CD4-positive, alpha-beta T cell treated with Interleukin-4 for 1 hour (primary cell): ENCODE results near the gene SLC6A18.

ENCODE experiments used
- DNase-seq, 2 donors: peaks; one replicate each; pipeline ENCODE4 v3.0.0-alpha.2; 2020 to 2022

Gene SLC6A18

DNA sequence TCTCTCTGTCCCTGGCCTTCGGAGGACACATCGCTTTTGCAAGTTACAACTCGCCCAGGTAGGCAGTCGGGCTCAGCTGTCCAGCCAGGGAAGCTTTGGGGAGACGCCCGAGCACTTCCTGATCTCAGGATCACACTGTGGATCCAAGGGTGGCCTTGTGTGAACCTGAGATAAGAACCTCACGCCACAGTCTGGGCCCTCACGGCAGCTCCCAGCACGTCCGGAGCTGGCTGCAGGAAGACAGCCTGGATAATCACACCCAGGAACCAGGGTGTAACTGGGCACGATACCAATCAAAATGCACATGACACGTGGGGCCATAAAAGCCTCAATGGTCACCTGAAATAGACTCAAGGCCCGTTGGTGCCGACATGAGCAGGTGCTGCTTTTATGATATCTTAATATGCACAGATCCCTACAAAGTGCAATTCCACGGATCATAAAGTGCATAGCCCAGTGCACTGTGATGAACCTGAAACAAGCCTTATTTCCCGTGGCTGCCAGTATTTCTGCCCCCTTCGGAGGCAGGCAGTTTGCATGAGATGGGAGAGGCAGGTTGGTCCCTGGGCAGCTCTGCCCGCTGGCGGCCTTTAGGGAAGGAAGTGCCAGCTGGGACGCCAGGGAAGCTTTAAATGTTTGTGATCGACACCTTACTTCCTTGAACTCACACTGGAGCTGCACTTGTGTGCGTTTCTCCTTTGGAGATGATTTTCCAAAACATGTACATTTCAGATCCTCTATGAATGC is 14.5 kb downstream of the SLC6A18 start:
- DNase-seq: no peak

DNA sequence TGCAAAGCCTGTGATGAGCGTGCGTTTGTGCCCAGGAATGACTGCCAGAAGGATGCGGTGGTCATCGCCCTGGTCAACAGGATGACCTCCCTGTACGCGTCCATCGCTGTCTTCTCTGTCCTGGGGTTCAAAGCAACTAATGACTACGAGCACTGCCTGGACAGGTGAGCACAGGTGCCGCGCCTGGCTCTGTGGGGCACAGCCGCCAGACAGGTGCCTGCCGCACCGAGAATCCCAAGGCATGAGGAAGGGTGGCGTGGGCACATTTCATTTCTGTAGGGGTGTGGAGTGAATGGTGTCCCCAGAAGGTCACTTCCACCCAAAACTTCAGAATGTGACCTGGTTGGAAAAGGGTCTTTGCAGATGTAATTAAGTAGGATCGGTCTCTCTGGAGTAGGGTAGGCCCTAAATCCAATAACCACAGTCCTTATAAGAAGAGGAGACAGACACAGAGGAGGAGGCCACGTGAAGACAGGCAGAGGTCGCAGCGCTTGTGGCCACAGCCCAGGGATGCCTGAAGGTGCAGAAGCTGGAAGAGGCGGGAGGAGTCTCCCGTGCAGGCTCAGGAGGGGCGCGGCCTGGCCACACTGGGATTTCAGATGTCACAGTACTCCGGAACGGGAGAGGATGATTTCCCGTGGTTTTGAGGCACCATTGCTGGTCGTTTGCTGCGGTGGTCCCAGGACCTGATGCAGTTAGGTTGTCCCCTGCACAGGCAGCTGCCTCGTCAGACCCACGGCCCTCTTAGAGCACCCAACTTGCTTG is 15.5 kb downstream of the SLC6A18 start:
- no peak for DNase-seq

DNA sequence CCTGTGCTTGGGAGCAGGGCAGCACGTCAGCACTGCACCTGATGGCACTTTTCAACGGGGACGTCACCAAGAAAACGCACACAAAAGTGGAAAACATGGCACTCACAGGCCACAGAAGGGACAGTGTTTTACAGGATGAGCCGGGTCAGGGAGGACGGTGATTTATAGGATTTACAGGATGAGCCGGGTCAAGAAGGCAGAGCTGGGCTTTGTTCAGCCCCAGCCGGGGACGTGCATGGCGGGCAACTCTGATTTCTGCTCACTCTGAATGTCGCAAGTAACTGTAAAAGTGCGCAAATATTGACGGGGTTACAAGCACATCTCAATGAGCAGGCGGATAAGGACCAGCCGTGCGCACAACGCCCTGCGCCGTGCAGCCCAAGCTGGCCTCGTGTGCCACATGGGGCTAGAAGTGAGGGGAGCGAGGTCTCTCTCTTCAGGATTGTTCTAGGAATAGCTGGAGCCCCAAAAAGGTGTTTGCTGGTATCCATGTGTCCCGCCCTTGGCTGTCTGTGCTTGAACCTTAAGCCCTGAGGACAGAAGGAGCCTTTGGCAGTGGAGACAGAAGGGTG is 16.4 kb downstream of the SLC6A18 start:
- DNase-seq: no peak

DNA sequence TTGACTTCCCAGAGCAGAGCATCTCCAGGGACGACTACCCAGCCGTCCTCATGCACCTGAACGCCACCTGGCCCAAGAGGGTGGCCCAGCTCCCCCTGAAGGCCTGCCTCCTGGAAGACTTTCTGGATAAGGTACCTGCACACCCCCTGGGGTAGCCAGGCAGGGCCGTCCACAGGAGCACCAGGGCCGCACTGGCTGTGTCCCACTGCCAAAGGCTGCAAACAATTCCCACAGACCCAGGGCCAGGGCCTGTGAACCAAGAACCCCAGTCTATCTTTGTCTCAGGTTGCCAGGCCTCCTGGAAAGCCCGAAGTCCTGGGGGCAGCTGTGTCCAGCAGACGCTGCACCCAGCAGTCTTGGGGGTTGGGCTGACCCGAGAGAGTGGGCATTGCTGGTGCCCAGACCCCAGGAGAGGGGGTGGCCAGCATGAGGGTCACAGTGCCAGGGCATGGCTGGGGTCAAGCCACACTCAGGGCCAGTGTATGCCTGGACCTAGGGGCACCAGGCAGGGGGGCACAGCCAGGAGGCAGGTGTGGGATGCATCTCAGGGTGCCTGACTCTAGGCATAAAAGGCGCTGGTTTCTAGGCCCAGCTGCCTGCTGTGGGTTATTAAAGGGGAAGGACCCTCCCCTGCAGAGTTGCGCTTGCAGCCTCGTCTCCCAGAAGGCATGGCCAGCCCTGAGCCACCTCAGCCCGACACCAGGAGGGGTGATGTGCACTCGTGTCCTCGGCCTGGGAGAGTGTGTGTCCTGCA is 17.7 kb downstream of the SLC6A18 start:
- DNase-seq: no peak

DNA sequence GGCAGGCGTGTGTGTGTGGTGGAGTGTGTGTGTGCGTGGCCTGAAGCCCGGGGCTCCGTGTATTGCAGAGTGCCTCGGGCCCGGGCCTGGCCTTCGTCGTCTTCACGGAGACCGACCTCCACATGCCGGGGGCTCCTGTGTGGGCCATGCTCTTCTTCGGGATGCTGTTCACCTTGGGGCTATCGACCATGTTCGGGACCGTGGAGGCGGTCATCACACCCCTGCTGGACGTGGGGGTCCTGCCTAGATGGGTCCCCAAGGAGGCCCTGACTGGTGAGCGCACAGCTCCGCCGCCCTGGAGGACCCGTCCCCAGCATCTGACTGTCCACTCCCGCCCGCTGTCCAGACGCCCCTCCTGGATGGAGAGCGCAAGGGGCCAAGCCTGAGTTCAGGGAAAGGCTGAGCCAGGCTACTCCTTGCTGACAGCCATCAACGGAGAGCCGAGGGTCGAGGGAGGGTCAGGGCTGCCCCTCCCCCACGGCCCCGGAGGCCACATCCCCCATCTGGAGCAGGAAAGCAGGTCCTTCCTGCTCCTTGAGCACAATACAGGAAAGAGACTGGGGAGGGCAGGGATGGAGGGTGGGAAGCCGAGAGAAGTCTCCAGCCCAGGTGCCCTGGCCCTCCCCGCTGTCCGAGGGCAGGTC is 18.4 kb downstream of the SLC6A18 start:
- no peak for DNase-seq

DNA sequence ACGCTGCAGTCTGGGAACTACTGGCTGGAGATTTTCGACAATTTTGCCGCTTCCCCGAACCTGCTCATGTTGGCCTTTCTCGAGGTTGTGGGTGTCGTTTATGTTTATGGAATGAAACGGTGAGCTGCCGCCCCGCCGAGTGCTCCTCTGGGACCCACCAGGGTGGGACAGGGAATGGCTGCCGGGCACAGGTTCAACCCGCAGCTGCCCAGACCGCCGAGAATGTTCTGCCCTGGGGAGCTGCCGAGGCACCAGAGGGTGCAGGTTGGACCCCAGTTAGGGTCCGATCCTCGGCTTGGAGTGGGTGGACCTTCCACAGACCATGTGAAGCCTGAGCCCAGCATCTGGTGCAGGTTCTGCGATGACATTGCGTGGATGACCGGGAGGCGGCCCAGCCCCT is 19.1 kb downstream of the SLC6A18 start:
- DNase-seq: no peak

DNA sequence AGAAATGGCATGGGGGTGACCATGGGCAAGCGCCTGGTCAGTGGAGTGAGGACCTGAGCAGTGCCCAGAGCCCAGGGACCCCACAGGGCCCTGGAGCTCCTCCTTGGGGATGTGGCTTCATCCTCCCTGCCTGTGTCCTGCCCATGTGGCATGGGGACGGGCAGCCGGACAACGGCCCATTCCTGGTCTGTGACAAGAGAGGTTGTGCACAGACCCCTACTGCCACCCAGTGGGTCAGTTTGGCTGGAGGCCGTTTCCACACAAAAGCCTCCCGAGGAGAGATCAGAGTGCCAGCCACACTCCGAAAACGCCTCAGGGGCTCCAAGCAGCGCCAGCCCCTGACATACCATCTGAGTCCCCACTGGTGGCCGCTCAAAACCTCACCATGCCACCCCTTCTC is 19.8 kb downstream of the SLC6A18 start:
- DNase-seq: no peak

DNA sequence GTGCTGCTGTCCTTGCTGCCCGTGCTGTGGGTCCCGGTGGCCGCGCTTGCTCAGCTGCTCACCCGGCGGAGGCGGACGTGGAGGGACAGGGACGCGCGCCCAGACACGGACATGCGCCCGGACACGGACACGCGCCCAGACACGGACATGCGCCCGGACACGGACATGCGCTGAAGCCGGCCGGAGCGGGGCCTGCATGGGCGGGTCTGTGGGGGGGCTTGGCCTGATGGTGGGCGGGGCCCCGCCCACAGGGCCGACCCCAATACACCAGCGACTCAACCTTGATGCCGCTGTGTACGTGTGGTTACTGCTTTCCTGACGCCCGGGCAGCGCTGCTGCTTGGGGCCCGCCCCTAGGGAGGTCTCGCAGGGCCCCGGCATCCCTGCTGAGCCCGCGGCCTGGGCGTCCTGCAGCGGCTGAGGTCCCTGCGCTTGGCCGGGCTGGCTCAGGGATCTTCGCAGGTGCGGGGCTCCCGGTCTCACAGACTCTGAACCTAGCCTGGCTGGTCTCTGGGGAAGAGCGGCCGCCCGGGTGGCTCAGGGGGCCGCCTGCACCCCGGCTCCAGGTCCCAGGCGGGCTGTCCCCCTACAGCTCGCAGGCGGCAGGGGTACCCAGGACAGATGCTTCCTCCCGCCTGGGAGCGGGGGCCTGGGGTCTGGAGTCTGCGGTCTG is 20.9 kb downstream of the SLC6A18 start:
- no peak for DNase-seq

DNA sequence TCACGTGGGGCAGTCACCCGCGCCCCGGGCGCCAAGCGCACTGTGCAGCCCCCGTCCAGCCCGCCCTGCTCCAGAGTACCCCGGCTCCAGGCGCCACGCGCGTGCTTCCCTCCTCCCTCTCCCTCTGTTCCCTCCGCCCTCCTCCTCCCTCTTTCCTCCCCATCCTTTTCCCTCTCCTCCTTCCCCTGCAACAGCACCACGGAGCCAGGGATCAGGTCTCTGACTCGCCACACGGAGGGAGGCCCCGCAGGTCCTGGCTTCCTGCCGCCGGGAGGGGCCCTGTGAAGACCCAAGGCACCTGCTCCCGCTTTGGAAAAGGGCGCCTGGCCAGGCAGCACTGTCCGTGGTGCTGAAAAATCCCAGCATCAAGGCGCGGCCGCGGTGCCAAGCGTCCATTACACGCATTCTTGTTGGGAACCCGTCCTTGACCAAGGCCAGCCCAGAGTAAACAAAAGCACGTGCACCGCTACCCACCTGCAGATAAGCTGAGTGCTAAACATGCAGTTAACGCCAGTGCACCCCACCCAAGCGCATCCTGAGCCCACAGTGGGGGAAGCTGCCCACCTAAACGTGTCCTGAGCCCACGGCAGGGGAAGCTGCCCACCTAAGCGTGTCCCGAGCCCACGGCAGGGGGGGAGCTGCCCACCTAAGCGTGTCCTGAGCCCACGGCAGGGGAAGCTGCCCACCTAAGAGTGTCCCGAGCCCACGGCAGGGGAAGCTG is 21.7 kb downstream of the SLC6A18 start:
- no peak for DNase-seq

DNA sequence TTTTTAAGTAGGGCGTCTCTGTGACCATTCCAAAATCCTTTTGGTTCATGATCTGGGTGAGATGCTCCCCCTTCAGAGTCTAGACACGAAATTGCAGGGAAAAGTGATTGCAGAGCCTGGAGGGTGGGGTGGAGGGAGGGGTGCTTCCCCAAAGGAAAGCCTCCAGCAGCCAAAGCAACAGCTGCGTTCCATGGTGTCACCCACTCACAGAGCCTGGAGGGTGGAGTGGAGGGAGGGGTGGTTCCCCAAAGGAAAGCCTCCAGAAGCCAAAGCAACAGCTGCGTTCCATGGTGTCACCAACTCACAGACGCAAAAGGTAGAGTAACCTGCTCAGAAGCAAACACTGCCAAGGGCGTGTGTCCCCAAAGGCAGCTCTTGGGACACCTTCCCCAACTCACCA is 22.6 kb downstream of the SLC6A18 start:
- no peak for DNase-seq

DNA sequence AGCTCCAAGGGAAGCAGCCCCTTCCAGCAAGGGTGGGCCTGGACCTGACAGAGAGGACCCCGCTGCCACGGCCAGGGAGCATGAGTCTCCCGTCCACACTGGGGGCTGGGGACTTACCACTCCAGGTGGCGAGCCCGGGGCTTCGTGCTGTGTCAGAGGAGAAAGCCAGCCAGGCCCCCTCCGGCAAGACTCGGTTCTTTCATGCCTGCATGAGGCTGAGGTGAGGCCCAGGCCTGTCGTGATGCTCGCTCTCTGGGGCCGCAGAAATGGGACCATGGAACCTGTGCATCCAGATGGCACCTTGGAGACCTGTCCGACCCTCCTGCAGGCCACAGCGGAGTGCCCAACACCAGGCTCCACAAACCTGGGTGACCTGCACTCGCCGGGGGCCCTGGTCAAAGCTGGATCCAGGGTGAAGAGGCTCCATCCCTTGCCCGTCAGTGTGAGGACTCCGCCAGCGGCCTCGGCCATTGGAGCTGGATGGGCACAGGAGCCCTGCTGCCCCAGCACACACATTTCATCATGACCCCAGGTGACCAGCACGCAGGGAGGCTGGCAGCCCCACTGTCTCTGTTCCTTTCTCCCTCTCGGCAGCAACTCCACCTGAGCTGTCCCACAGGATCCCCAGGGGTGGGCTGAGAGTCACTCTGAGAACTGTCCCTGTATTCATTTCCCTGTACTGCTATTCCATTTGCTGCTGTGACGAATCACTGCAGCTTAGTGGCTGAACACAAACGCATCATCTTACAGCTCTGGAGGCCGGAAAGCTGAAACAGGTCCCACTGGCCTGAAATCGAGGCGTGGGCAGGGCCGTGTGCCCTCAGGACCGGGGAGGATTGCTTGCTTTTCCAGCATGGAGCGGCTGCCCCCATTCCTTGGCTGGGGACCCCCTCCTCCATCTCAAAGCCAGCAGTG is 24.4 kb downstream of the SLC6A18 start:
- DNase-seq: no peak

DNA sequence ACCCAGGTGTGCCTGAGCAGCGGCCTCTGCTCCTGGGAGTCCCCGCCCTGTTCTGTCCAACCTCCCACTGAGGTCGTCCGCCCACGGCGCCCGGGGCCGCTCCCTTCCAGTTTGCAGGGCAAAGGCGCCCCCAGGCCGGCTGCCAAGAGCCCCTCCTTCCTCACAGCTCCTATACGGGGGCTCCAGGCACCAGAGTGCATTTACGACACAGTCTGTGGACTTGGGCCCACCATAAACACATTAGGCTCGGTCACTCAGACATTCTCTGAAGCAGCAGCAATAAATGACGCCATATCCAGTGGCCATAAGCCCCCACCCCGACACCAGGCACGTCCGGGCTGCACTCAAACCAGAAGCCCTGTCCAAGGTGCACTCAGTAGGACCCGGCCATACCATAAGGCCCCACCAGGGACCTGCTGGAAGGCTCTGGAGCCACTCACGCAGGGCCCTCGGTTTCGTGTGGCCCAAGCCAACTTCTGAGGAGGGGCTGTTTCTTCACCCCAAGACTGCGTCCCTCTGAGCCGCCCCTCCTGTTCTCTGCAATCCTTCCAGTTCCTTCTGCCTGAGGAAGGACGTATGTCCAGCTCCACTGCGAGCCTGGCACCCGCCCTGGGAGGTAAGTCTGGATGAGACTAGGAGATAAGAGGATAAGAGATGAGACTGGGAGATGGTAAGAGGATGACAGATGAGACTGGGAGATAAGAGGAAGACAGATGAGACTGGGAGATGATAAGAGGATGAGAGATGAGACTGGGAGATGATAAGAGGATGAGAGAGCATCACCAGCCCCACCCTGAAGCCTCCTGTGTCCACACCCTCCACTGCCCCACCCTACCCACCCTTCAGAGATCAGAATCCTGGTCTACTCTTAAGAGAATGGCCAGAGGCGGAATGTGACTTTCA is 26.7 kb downstream of the SLC6A18 start:
- no peak for DNase-seq

DNA sequence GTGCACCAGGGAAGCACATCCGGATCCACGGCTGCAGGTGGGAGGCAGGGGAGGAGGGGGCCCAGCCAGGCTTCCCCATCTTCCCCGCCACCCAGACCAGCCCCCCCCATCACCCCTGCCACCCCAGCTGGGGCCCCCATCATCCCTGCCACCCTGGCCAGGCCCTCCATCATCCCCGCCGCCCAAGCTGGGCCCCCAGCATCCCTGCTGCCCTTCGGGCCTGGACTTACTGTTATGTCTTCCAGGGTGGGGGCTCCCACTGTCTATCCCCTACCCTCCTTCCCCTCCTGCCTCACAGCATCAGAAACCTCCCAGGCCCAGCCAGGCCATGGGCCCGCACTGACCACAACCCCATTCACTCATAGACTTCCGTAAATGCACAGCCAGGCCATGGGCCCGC is 27.5 kb downstream of the SLC6A18 start:
- no peak for DNase-seq

DNA sequence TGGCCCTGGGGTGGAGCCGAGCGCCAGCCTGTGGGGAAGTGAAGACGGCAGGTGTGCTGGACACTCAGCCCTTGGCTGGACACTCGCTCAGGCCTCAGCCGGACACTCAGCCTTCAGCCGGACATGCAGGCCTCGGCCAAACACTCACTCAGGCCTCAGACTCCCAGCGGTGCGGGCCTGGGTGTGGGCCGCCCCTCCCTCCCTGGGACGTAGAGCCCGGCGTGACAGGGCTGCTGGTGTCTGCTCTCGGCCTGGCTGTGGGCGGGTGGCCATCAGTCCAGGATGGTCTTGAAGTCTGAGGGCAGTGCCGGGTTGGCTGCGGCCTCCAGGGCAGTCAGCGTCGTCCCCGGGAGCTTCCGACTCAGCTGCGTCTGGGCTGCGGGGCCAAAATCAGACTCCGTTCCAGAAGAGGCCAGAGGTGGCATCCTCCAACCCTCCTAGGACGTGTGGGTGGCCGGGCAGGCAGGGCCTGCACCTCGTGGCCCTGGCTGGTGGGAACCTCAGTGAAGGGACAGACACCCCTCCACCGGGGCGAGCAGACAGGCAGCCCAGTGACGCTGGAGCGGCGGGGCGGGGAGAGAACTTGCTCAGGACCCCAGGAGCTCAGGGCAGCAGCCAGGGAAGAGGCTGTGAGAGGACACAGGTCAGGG is 28.4 kb downstream of the SLC6A18 start:
- DNase-seq: no peak

DNA sequence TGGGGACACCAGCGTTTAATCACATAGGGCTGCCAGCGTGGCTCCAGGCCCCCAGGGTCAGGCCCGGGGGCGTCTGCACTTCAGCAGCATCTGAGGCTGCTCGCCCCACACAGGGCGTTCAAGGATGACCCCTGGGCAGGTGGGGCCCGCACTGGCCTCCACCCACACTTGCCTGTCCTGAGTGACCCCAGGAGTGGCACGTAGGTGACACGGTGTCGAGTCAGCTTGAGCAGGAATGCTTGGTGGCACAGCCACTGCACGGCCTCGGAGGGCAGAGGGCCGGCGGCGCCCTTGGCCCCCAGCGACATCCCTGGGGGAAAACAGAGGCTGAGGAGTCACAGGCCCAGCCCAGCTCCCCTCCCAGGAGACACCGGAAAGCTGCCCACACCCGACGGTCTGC is 29.0 kb downstream of the SLC6A18 start:
- no peak for DNase-seq

DNA sequence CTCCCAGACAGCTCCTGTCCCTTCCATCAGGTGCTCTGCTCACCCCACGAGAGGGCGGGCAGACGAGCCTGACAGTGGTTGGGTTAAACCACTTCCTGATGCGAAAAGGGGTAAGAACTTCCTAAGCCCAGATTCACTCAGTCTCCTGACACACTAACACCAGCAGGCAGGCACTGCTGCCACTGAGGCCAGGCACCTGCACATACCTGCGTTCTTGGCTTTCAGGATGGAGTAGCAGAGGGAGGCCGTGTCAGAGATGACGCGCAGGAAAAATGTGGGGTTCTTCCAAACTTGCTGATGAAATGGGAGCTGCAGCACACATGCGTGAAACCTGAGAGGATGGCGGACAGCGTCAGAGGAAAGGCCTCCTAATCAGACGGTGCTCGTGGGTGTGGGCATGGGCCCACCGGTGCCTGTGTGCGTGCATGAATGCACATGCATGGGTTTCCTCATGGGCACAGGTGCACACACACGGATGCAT is 29.9 kb downstream of the SLC6A18 start:
- peak; percentile 45 to 63 for DNase-seq

DNA sequence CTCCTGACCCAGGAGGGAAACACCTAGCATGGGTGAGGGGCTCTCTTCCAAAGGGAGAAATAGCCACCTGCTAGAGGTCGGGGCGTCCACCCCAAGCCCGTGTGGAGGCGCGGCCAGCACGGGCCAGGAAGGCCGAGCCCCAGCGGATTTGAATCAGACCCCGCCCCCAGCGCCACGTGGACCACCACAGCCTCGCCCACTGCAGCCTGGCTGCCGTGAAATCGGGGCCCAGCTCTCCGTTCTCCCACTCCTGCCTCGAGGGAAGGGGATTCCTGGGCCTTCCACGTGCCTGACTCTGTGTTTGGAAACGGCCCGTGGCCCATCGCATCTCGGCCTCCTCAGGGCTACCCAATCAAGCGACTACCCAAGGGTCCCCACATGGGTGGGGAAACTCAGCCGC is 31.6 kb downstream of the SLC6A18 start:
- no peak for DNase-seq

DNA sequence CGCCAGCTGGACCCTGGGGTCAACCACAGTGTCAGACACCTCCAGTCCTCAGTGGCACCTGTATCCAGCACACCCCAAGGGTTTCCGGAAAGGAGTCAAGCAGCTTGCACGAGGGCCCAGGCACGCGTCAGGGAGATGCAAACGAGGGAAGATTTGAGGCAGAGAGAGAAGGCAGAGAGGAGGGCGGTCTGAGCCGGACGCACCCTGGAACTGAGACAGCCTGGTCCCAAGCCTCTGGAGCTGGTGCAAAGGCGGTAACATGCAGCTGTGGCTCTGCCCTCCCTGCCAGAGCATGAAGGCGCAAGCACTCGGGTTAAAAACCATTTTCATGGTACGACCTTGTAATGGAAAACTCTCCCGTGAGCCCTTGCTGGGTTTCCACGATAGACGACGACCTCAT is 32.2 kb downstream of the SLC6A18 start:
- DNase-seq: no peak

DNA sequence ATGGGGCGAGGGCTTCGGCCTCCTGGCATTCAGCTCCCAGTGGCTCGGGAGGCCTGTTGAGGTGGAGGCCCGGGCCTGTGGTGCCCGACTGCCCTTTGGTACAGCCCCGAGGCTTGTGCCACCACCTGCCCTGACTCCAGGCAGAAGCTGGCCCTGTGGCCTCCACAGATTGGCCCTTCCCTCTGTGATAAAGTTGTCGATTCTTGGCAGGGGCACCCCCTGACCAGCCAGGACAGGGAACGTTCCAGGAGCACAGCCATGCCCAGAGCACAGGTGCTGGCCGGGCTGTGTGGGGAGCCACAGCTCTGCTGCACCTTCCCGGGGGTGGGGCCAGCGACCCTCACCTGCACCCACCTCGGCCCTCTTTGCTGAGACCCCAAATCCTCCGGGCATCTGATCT is 32.7 kb downstream of the SLC6A18 start:
- no peak for DNase-seq
